Mesothelial cell of epicardium (in vitro differentiated cells): ENCODE data around the gene RIPOR2. TPM values are rescaled to one million over a fixed set of nuclear protein-coding genes. Genes with fewer than 3 reads are reported as not detected.

ENCODE experiments used
- DNase-seq, 2 experiments: peaks; one replicate each; pipeline ENCODE4 v3.0.0; 2021; ENCODE audit warnings: low spot score in 2 of 2; ENCODE audit not compliant: unreplicated experiment in 2 of 2
- H3K27ac Mint-ChIP-seq: 2 replicates; pipeline ENCODE4 v1.8.0; 2021; ENCODE audit warnings: mixed read lengths
- H3K27me3 Mint-ChIP-seq: 2 replicates; pipeline ENCODE4 v1.8.0; 2021; ENCODE audit warnings: low read depth, mixed read lengths
- H3K36me3 Mint-ChIP-seq: 2 replicates; pipeline ENCODE4 v1.8.0; 2021; ENCODE audit warnings: mixed read lengths
- H3K4me1 Mint-ChIP-seq: 2 replicates; pipeline ENCODE4 v1.8.0; 2021; ENCODE audit warnings: mixed read lengths
- H3K4me3 Mint-ChIP-seq: 2 replicates; pipeline ENCODE4 v1.8.0; 2021; ENCODE audit warnings: mild to moderate bottlenecking, moderate library complexity, mixed read lengths
- H3K9me3 Mint-ChIP-seq: 2 replicates; pipeline ENCODE4 v1.8.0; 2021; ENCODE audit warnings: mixed read lengths
- total RNA-seq: library from RNA; stranded (reverse); gene quantifications from 3 replicates; pipeline ENCODE4 v1.2.1, GENCODE V29; 2021
- TF ChIP-seq, protein P1 (sequence below): fragments of 200-600 bp; sonication (generic); IDR thresholded peaks from one replicate; pipeline ENCODE4 v1.5.0; 2021; ENCODE audit warnings: antibody characterized with exemption; ENCODE audit not compliant: unreplicated experiment

RIPOR2 gene
- total RNA-seq, 1 donor from 2014 or later: 1.7 TPM

DNA sequence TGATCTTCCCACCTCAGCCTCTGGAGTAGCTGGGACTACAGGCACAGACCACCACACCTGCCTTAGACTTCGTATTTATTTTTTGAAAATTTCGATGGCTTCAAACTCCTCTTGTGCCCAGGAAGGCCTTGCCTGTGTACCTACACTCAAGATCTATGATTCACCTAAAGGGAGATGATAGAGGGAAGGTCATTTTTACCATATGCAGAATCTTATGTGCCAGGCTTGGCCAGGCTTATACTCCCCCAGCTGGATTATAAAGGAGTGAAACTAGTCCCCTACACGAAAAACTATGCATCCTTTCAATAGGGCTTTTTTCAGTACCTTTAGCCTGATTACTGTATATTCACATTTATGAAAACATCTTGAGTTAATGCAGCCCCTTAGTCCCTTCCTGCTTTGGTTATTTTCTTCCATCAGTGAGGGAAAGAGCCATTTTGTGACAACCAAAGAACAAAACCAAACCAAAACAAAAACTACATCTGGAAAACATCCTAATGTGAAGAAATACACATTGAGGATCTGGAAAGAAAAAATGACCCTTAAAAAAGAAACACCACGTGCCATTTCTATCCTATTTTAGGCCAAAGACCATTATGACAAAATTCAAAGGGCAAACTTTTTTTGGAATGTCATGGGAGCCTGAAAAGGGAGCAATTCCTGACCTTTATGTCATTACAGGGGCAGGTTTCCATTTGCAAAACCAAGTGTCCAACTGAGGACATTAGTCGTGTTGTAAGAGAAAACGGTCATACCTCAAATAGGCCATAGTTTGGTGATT is 34.7 kb downstream of the RIPOR2 start:
- TF ChIP-seq, protein P1, sequence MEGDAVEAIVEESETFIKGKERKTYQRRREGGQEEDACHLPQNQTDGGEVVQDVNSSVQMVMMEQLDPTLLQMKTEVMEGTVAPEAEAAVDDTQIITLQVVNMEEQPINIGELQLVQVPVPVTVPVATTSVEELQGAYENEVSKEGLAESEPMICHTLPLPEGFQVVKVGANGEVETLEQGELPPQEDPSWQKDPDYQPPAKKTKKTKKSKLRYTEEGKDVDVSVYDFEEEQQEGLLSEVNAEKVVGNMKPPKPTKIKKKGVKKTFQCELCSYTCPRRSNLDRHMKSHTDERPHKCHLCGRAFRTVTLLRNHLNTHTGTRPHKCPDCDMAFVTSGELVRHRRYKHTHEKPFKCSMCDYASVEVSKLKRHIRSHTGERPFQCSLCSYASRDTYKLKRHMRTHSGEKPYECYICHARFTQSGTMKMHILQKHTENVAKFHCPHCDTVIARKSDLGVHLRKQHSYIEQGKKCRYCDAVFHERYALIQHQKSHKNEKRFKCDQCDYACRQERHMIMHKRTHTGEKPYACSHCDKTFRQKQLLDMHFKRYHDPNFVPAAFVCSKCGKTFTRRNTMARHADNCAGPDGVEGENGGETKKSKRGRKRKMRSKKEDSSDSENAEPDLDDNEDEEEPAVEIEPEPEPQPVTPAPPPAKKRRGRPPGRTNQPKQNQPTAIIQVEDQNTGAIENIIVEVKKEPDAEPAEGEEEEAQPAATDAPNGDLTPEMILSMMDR: no peak

DNA sequence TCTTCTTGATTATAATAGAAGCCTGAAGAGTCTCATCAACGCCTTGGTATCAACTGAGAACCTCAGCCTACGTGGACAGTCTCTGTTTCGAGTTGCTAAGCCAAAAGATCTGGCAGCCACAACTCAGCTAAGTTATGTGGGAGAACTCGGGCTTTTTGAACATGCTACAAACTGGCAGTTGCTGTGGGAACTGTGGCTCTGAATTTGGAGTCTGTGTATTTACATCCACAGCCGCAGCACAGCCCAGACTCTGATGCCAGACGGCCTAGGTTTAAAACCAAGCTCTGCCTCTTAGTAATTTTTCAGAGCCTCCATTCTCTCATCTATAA is 35.8 kb downstream of the RIPOR2 start:
- Mint-ChIP-seq H3K4me1 (no peaks in the 10 kb centered on the region), H3K4me3 (no peak overlapping the region), H3K27ac (no peak overlapping the region), H3K27me3 (no peaks in the 10 kb centered on the region), H3K36me3 (no peaks in the 10 kb centered on the region), H3K9me3 (peaks cover 9% of the 10 kb centered on the region)
- no peak for DNase-seq
- TF ChIP-seq, protein P1: no peak

More for the DNA sequence above, 34.7 kb downstream of the RIPOR2 start:
- Mint-ChIP-seq H3K27me3 (no peaks in the 10 kb centered on the region), H3K27ac (no peak overlapping the region), H3K36me3 (no peaks in the 10 kb centered on the region), H3K9me3 (peaks cover 9% of the 10 kb centered on the region), H3K4me3 (no peak overlapping the region), H3K4me1 (peaks cover 1% of the 10 kb centered on the region)
- DNase-seq: no peak

DNA sequence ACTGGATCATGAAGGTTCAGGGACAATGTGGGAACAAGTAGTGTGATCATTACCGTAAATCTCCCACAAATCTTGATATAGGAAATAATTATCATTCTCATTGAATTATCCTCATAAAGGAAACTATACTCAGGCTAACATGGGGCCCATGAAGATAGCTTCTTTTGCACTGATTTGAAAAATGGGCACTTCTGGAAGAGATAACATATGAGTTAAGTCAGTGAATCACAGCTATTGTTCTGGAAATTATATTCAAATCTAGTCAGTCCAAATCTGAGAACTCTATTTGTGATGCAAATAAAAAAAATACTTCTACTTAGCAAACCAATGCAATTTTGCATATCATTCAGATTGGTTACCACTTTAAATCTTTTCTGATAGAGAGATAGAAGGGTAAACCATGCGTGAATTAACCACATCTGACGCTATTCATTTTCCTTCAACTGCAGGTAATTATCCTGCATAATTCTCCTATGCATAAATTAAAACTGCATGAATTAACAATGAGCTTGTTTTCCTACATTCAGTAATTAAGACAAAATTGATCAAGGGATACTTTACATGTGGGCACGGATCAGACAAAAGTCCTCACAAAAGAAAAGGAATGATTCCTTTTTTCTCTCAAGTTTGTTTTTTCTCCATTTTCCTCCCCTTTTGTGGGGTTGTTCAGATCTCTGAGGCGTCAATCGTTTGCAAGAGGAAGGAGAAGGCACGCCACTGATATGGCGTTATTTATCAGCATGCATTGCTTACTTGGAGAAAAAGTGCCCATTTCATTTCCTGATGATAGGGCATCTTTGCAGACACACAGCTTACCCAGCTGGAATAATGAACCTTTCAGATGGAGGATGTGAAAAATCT is 36.4 kb downstream of the RIPOR2 start:
- no peak overlapping the region for H3K4me3 Mint-ChIP-seq
- H3K4me1 Mint-ChIP-seq: no peaks in the 10 kb centered on the region
- no peaks in the 10 kb centered on the region for H3K36me3 Mint-ChIP-seq
- no peak for DNase-seq
- H3K27ac Mint-ChIP-seq: no peak overlapping the region
- H3K9me3 Mint-ChIP-seq: peaks cover 9% of the 10 kb centered on the region
- TF ChIP-seq, protein P1: no peak
- no peaks in the 10 kb centered on the region for H3K27me3 Mint-ChIP-seq

DNA sequence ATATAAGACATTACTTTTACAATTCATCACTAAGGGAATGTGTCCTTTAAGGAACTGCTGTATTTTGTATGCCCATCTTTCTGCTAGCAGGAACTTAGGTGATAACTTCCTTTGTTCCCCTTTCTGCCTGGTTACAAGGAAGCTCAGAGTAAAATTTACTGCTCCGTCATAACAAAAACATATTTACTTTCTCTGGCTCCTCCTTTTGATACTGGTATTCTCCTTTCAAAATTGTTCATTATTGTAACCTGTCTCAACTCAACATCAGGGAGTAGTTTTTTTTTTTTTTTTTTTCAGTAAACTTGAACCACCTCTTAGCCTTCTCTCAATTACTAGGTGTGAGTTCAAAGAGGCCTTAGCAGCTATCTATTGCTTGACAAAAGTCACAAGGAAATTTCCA is 37.1 kb downstream of the RIPOR2 start:
- TF ChIP-seq, protein P1: no peak
- Mint-ChIP-seq H3K36me3 (no peaks in the 10 kb centered on the region), H3K4me1 (no peaks in the 10 kb centered on the region), H3K27ac (no peak overlapping the region), H3K9me3 (peaks cover 9% of the 10 kb centered on the region), H3K27me3 (no peaks in the 10 kb centered on the region), H3K4me3 (no peak overlapping the region)
- no peak for DNase-seq

DNA sequence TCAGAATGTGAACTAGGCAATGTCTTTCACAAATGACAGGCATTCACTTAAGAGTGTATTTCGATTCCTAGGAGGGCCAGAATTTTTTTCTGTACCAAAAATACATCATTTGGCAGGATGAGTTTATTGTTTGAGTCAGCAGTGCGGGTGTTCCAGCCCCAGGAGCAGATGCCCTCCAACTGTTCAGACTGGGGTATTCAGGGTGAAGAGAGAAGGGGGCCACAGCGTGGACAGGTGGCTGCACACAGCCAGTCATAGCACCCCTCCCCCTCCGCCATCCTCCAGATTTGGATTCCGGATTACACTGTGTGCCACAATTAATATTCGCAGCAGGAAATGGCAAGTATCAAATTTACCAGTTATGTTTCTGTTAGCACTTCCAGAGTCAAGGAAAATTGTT is 38.6 kb downstream of the RIPOR2 start:
- TF ChIP-seq, protein P1: no peak
- no peak for DNase-seq
- no peak overlapping the region for H3K4me3 Mint-ChIP-seq
- H3K4me1 Mint-ChIP-seq: no peaks in the 10 kb centered on the region
- no peaks in the 10 kb centered on the region for H3K36me3 Mint-ChIP-seq
- no peaks in the 10 kb centered on the region for H3K27me3 Mint-ChIP-seq
- no peak overlapping the region for H3K27ac Mint-ChIP-seq
- H3K9me3 Mint-ChIP-seq: no peaks in the 10 kb centered on the region
